ENCODE data around the gene HID1.

The HID1 gene

GRCh38 chr17:74952431-74953133, 20.0 kb downstream of the HID1 start:
- ChIA-PET POLR2A (interaction anchor here (1.4 kb wide), 1 partner anchor 30 kb away, joined by 3 read pairs; no protein-coding TSS in a partner anchor), CTCF (interaction anchor here (0.6 to 1.2 kb wide), 3 partner anchors 9 to 29 kb away, joined by 3 to 4 read pairs (median 4); partner anchors contain the start of gene OTOP2)
- TF ChIP-seq ELF4 (IDR thresholded peaks at IDR 0.05) = no peak
- TF ChIP-seq LEF1 (IDR thresholded peaks at IDR 0.05; ENCODE audit: borderline replicate concordance) = no peak
- TF ChIP-seq CTBP1 (IDR thresholded peaks at IDR 0.05; ENCODE audit: borderline replicate concordance) = no peak
- TF ChIP-seq FOXM1 (IDR thresholded peaks at IDR 0.05; ENCODE audit: borderline replicate concordance) = no peak
- TF ChIP-seq L3MBTL2 (conservative IDR thresholded peaks at IDR 0.05) = no peak
- TF ChIP-seq SUZ12 (IDR thresholded peaks at IDR 0.05) = no peak
- TF ChIP-seq ZNF384 (IDR thresholded peaks at IDR 0.05) = no peak
- TF ChIP-seq FOXA1 (IDR thresholded peaks at IDR 0.05) = no peak
- no peak for TF ChIP-seq ARNT (IDR thresholded peaks at IDR 0.05)
- no peak for TF ChIP-seq PKNOX1 (IDR thresholded peaks at IDR 0.05)
- TF ChIP-seq BHLHE40 (IDR thresholded peaks at IDR 0.05; ENCODE audit: borderline replicate concordance) = no peak
- no peak for DNase-seq (ENCODE audit: extremely low spot score)

GRCh38 chr17:74951680-74952421, 20.7 kb downstream of the HID1 start:
- no peak for DNase-seq (ENCODE audit: extremely low spot score)
- TF ChIP-seq SUZ12 (IDR thresholded peaks at IDR 0.05) (no peak), CTBP1 (IDR thresholded peaks at IDR 0.05; ENCODE audit: borderline replicate concordance) (no peak), PKNOX1 (IDR thresholded peaks at IDR 0.05) (no peak), HDGF (IDR thresholded peaks at IDR 0.05; ENCODE audit: borderline replicate concordance) (no peak)
- ChIA-PET CTCF (interaction anchor here (1.4 kb wide), 1 partner anchor 9 kb away, joined by 6 read pairs; no protein-coding TSS in a partner anchor), POLR2A (interaction anchor here (1.3 to 1.4 kb wide), 2 partner anchors 31 to 61 kb away, joined by 3 to 5 read pairs; partner anchors contain the start of gene MRPL58)

GRCh38 chr17:74951065-74951464, 21.5 kb downstream of the HID1 start:
- ChIA-PET POLR2A (interaction anchor here (1.3 to 2.6 kb wide), 2 partner anchors 62 to 78 kb away, joined by 5 to 6 read pairs; partner anchors contain the start of genes FDXR and MRPL58), CTCF (interaction anchor here (1.4 kb wide), 1 partner anchor 10 kb away, joined by 6 read pairs; no protein-coding TSS in a partner anchor)
- no peak for TF ChIP-seq PKNOX1 (IDR thresholded peaks at IDR 0.05)
- no peak for DNase-seq (ENCODE audit: extremely low spot score)

- POLR2A ChIA-PET = interaction anchor here (1.3 to 2.6 kb wide), 2 partner anchors 62 to 77 kb away, joined by 5 to 6 read pairs; partner anchors contain the start of genes FDXR and MRPL58
These were observed 22.4 kb downstream of the HID1 start for GRCh38 chr17:74950207-74950606.

GRCh38 chr17:74949455-74950115, 23.0 kb downstream of the HID1 start:
- DNase-seq (ENCODE audit: extremely low spot score) = no peak
- ChIA-PET CTCF (interaction anchor here (1.2 to 3.7 kb wide), 3 partner anchors 8 to 27 kb away, joined by 3 to 25 read pairs (median 14); no protein-coding TSS in a partner anchor), POLR2A (interaction anchor here (2.6 kb wide), 1 partner anchor 77 kb away, joined by 6 read pairs; the partner anchor contains the start of gene FDXR)
- no peak for TF ChIP-seq LEF1 (IDR thresholded peaks at IDR 0.05; ENCODE audit: borderline replicate concordance)
- TF ChIP-seq SP1 (IDR thresholded peaks at IDR 0.05) = no peak

More at GRCh38 chr17:74950207-74950606, 22.4 kb downstream of the HID1 start:
- no peak for DNase-seq (ENCODE audit: extremely low spot score)
- CTCF ChIA-PET = interaction anchor here (1.2 to 3.7 kb wide), 3 partner anchors 8 to 28 kb away, joined by 3 to 25 read pairs (median 14); no protein-coding TSS in a partner anchor
- no peak for TF ChIP-seq ZNF384 (IDR thresholded peaks at IDR 0.05)
- TF ChIP-seq FOXA1 (IDR thresholded peaks at IDR 0.05) = no peak
- no peak for TF ChIP-seq HDGF (IDR thresholded peaks at IDR 0.05; ENCODE audit: borderline replicate concordance)
- TF ChIP-seq TARDBP (IDR thresholded peaks at IDR 0.05) = no peak
- no peak for TF ChIP-seq CTBP1 (IDR thresholded peaks at IDR 0.05; ENCODE audit: borderline replicate concordance)
- TF ChIP-seq BHLHE40 (IDR thresholded peaks at IDR 0.05; ENCODE audit: borderline replicate concordance) = no peak
- TF ChIP-seq LEF1 (IDR thresholded peaks at IDR 0.05; ENCODE audit: borderline replicate concordance) = no peak
- TF ChIP-seq L3MBTL2 (conservative IDR thresholded peaks at IDR 0.05) = no peak
- TF ChIP-seq FOXM1 (IDR thresholded peaks at IDR 0.05; ENCODE audit: borderline replicate concordance) = no peak
- no peak for TF ChIP-seq ARNT (IDR thresholded peaks at IDR 0.05)
- no peak for TF ChIP-seq ELF4 (IDR thresholded peaks at IDR 0.05)
- TF ChIP-seq PKNOX1 (IDR thresholded peaks at IDR 0.05) = no peak
- no peak for TF ChIP-seq SP1 (IDR thresholded peaks at IDR 0.05)
- TF ChIP-seq NFRKB (IDR thresholded peaks at IDR 0.05) = no peak
